HG03175 (cell line): ENCODE measurements around the gene PIGZ.

ENCODE experiments used
- ATAC-seq: cut with Tn5 transposase; IDR thresholded peaks from one replicate; pipeline ENCODE4 v1.9.1; 2021; ENCODE audit warnings: mild to moderate bottlenecking, moderate library complexity; ENCODE audit not compliant: unreplicated experiment

PIGZ gene

GRCh38 chr3:196985954-196986885, 17.6 kb upstream of the PIGZ start:
- no peak for ATAC-seq

GRCh38 chr3:196985298-196985697, 16.7 kb upstream of the PIGZ start:
- no peak for ATAC-seq

GRCh38 chr3:196983186-196983585, 14.6 kb upstream of the PIGZ start:
- ATAC-seq, result no peak

- no peak for ATAC-seq
These were observed 13.0 kb upstream of the PIGZ start for GRCh38 chr3:196981657-196982056.

- no peak for ATAC-seq
These were observed 10.9 kb upstream of the PIGZ start for GRCh38 chr3:196979545-196979944.

GRCh38 chr3:196976941-196977340, 8.3 kb upstream of the PIGZ start:
- ATAC-seq, result no peak

GRCh38 chr3:196975349-196975748, 6.7 kb upstream of the PIGZ start:
- ATAC-seq, result no peak

GRCh38 chr3:196974661-196975060, 6.0 kb upstream of the PIGZ start:
- ATAC-seq, result no peak

- ATAC-seq, result no peak
These were observed 2.6 kb upstream of the PIGZ start for GRCh38 chr3:196971094-196971698.

GRCh38 chr3:196970547-196971093, 2.0 kb upstream of the PIGZ start:
- ATAC-seq, result no peak

GRCh38 chr3:196969660-196970546, 1.3 kb upstream of the PIGZ start:
- peak; percentile 51 for ATAC-seq

- peak; percentile 43 for ATAC-seq
These were observed 564 bp upstream of the PIGZ start for GRCh38 chr3:196969134-196969659.

GRCh38 chr3:196967412-196968232, 1.0 kb downstream of the PIGZ start:
- no peak for ATAC-seq

- ATAC-seq, result no peak
These were observed 1.9 kb downstream of the PIGZ start for GRCh38 chr3:196966526-196967401.

GRCh38 chr3:196965804-196966173, 2.8 kb downstream of the PIGZ start:
- ATAC-seq, result no peak

- ATAC-seq, result no peak
These were observed 3.4 kb downstream of the PIGZ start for GRCh38 chr3:196965112-196965803.

- no peak for ATAC-seq
These were observed 5.0 kb downstream of the PIGZ start for GRCh38 chr3:196963631-196963953.

GRCh38 chr3:196962930-196963630, 5.6 kb downstream of the PIGZ start:
- ATAC-seq, result no peak
